ENCODE results near the gene ARHGAP42. TPM values are rescaled to one million over a fixed set of nuclear protein-coding genes. Genes with fewer than 3 reads are reported as not detected.

ARHGAP42 gene
- total RNA-seq, 4 donors from 2014 or later: 21.8 to 55.7 (median 35.9) TPM

GRCh38 chr11:100709233-100709957, 22.3 kb downstream of the ARHGAP42 start:
- H3K27ac ChIP-seq: no peak overlapping the region
- intact Hi-C loops (cut with DNase I): no loop called here

GRCh38 chr11:100711984-100712383, 24.9 kb downstream of the ARHGAP42 start:
- no peaks in the 10 kb centered on the region for H3K9me3 ChIP-seq
- no peak overlapping the region for H3K27ac ChIP-seq
- no peak for TF ChIP-seq CTCF (IDR thresholded peaks at IDR 0.05)
- no peak for TF ChIP-seq POLR2A (IDR thresholded peaks at IDR 0.05)
- peaks cover 0 to 5% of the 10 kb centered on the region in 2 donors for H3K4me1 ChIP-seq
- H3K27me3 ChIP-seq: no peaks in the 10 kb centered on the region
- WGBS, 2 donors: 94 to 97% methylated on average over 3 of the region's 3 CpGs
- DNase-seq: no peak
- H3K4me3 ChIP-seq (replicated peaks in 1 of 3): no peak overlapping the region
- H3K36me3 ChIP-seq: no peaks in the 10 kb centered on the region
- intact Hi-C loops (cut with DNase I): no loop called here

More at GRCh38 chr11:100709233-100709957, 22.3 kb downstream of the ARHGAP42 start:
- TF ChIP-seq CTCF (IDR thresholded peaks at IDR 0.05) (no peak), POLR2A (IDR thresholded peaks at IDR 0.05) (no peak)
- Histone ChIP-seq H3K4me3 (replicated peaks in 1 of 3) (no peak overlapping the region), H3K36me3 (no peaks in the 10 kb centered on the region), H3K4me1 (peaks cover 3 to 9% of the 10 kb centered on the region in 2 donors), H3K9me3 (no peaks in the 10 kb centered on the region), H3K27me3 (no peaks in the 10 kb centered on the region)
- DNase-seq: no peak
- WGBS, 2 donors: 80 to 91% methylated on average over 3 of the region's 3 CpGs

GRCh38 chr11:100712583-100712982, 25.5 kb downstream of the ARHGAP42 start:
- H3K27me3 ChIP-seq: no peaks in the 10 kb centered on the region
- H3K27ac ChIP-seq: no peak overlapping the region
- H3K4me3 ChIP-seq (replicated peaks in 1 of 3): no peak overlapping the region
- intact Hi-C loops (cut with DNase I): no loop called here
- H3K9me3 ChIP-seq: no peaks in the 10 kb centered on the region
- TF ChIP-seq POLR2A (IDR thresholded peaks at IDR 0.05) (no peak), CTCF (IDR thresholded peaks at IDR 0.05) (no peak)
- H3K36me3 ChIP-seq: no peaks in the 10 kb centered on the region
- H3K4me1 ChIP-seq: peaks cover 0 to 5% of the 10 kb centered on the region in 2 donors
- WGBS, 2 donors: 93% methylated on average over 3 of the region's 3 CpGs
- DNase-seq: no peak

GRCh38 chr11:100715165-100715761, 28.2 kb downstream of the ARHGAP42 start:
- no peak for TF ChIP-seq POLR2A (IDR thresholded peaks at IDR 0.05)
- no peak for TF ChIP-seq CTCF (IDR thresholded peaks at IDR 0.05)
- Histone ChIP-seq H3K9me3 (no peaks in the 10 kb centered on the region), H3K36me3 (no peaks in the 10 kb centered on the region), H3K4me3 (replicated peaks in 1 of 3) (no peak overlapping the region), H3K4me1 (peaks cover 11 to 19% of the 10 kb centered on the region in 2 donors), H3K27me3 (no peaks in the 10 kb centered on the region), H3K27ac (peak overlapping the region in 1 of 3 donors; percentile 38)
- intact Hi-C loops (cut with DNase I): no loop called here
- no peak for DNase-seq
- 84 to 92% methylated on average over 3 of the region's 3 CpGs for WGBS, 2 donors

- TF ChIP-seq CTCF (IDR thresholded peaks at IDR 0.05): no peak
- no peak for TF ChIP-seq POLR2A (IDR thresholded peaks at IDR 0.05)
- Histone ChIP-seq H3K27ac (no peak overlapping the region), H3K4me3 (replicated peaks in 1 of 3) (no peak overlapping the region), H3K27me3 (no peaks in the 10 kb centered on the region), H3K4me1 (peaks cover 16 to 20% of the 10 kb centered on the region in 2 donors), H3K9me3 (no peaks in the 10 kb centered on the region), H3K36me3 (no peaks in the 10 kb centered on the region)
- intact Hi-C loops (cut with DNase I): no loop called here
- no peak for DNase-seq
- WGBS, 2 donors: 77 to 88% methylated on average over 3 of the region's 3 CpGs
Measured at GRCh38 chr11:100716838-100717237, 29.8 kb downstream of the ARHGAP42 start.
